ENCODE measurements around the gene NRXN3. TPM values are rescaled to one million over a fixed set of nuclear protein-coding genes. Genes with fewer than 3 reads are reported as not detected.

NRXN3 gene
- total RNA-seq, 1 donor from 2014 or later, result 1.6 TPM

GRCh38 chr14:78644824-78645559 is 474.8 kb downstream of the NRXN3 start:
- H3K4me3 ChIP-seq (ENCODE audit: low read depth, low read length), result no peak overlapping the region
- H3K27me3 ChIP-seq (ENCODE audit: control insufficient read depth, insufficient read depth, low read length), result no peaks in the 10 kb centered on the region
- TF ChIP-seq CTCF (IDR thresholded peaks at IDR 0.05; ENCODE audit: insufficient read depth, low read length, poor library complexity, severe bottlenecking), result no peak
- no peaks in the 10 kb centered on the region for H3K36me3 ChIP-seq (ENCODE audit: control insufficient read depth, insufficient read depth, low read length)
- DNase-seq (ENCODE audit: low read depth), result no peak

DNA sequence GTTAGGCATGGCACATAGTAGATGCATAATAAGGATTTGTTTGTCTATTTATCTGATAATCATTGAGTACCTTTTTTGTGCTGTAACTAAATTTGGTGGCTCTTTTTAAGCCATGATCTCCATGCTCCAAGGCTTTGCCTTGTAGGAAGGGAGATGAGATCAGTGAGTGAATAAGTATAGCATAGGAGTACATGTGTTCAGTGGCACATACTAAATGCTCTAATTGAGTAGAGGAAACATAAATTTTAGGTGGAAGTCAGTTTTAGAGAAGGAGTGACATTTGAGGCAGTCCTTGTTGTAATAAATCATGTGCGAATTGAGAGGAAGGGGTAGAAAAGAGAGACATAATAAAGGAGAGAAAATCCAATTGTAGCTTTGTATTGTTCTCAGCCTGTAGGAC is 482.6 kb downstream of the NRXN3 start:
- DNase-seq (ENCODE audit: low read depth), result no peak
- Histone ChIP-seq H3K4me3 (ENCODE audit: low read depth, low read length) (no peak overlapping the region), H3K27me3 (ENCODE audit: control insufficient read depth, insufficient read depth, low read length) (no peaks in the 10 kb centered on the region), H3K36me3 (ENCODE audit: control insufficient read depth, insufficient read depth, low read length) (no peaks in the 10 kb centered on the region)
- no peak for TF ChIP-seq CTCF (IDR thresholded peaks at IDR 0.05; ENCODE audit: insufficient read depth, low read length, poor library complexity, severe bottlenecking)

- Histone ChIP-seq H3K4me3 (ENCODE audit: low read depth, low read length) (no peak overlapping the region), H3K36me3 (ENCODE audit: control insufficient read depth, insufficient read depth, low read length) (no peaks in the 10 kb centered on the region), H3K27me3 (ENCODE audit: control insufficient read depth, insufficient read depth, low read length) (no peaks in the 10 kb centered on the region)
- DNase-seq (ENCODE audit: low read depth), result no peak
- TF ChIP-seq CTCF (IDR thresholded peaks at IDR 0.05; ENCODE audit: insufficient read depth, low read length, poor library complexity, severe bottlenecking), result no peak
These were observed 483.0 kb downstream of the NRXN3 start for GRCh38 chr14:78653173-78653572.

- Histone ChIP-seq H3K27me3 (ENCODE audit: control insufficient read depth, insufficient read depth, low read length) (no peaks in the 10 kb centered on the region), H3K4me3 (ENCODE audit: low read depth, low read length) (no peak overlapping the region), H3K36me3 (ENCODE audit: control insufficient read depth, insufficient read depth, low read length) (no peaks in the 10 kb centered on the region)
- TF ChIP-seq CTCF (IDR thresholded peaks at IDR 0.05; ENCODE audit: insufficient read depth, low read length, poor library complexity, severe bottlenecking), result no peak
- no peak for DNase-seq (ENCODE audit: low read depth)
These were observed 487.3 kb downstream of the NRXN3 start for GRCh38 chr14:78657451-78657850.

- Histone ChIP-seq H3K36me3 (ENCODE audit: control insufficient read depth, insufficient read depth, low read length) (no peaks in the 10 kb centered on the region), H3K27me3 (ENCODE audit: control insufficient read depth, insufficient read depth, low read length) (no peaks in the 10 kb centered on the region), H3K4me3 (ENCODE audit: low read depth, low read length) (no peak overlapping the region)
- no peak for TF ChIP-seq CTCF (IDR thresholded peaks at IDR 0.05; ENCODE audit: insufficient read depth, low read length, poor library complexity, severe bottlenecking)
- no peak for DNase-seq (ENCODE audit: low read depth)
These were observed 494.7 kb downstream of the NRXN3 start for GRCh38 chr14:78664841-78665240.
